Dermis blood vessel endothelial cell (primary cell): Measurements from ENCODE around the gene FAM114A1. TPM values are rescaled to one million over a fixed set of nuclear protein-coding genes. Genes with fewer than 3 reads are reported as not detected.

Source experiments
- DNase-seq: peaks from one replicate; pipeline ENCODE4 v3.0.0; 2010
- total RNA-seq: library from RNA; depleted of rRNA; stranded (reverse); fragments of >200 nt; gene quantifications from 2 replicates; pipeline ENCODE4 v1.2.3, GENCODE V29; 2014

Gene FAM114A1
- total RNA-seq, 1 donor from 2014 or later = 167 TPM

GRCh38 chr4:38859501-38859900, 8.1 kb upstream of the FAM114A1 start:
- DNase-seq = no peak

DNA sequence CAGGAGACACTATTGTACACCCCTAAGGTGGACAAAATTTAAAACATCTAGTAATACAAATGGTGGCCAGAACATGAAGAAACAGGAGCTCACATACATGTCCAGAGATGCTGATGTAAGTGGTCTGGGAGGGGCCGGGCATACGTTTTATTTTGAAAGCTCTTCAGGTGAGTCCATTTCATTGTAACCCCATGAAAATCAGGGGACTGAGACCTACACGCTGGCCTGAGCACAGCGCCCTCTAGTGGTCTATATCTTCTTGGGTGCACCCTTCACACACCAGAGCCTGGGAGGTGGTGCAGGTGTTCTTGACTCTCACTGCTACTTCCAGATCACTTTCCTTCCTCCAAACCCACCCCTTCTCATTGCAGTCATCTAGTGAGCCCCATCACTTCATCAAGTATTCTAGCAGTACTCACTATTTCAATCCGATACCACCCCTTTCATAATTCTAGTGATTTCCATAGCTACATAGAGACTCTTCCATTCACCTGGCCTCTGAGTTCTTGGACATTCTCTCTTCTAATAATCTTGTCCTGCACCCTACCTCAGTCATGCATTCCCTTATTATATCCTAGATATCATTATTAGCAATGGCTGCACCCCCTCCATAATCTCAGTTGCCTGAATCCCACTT, 6.7 kb upstream of the FAM114A1 start:
- DNase-seq = peak; percentile 79

DNA sequence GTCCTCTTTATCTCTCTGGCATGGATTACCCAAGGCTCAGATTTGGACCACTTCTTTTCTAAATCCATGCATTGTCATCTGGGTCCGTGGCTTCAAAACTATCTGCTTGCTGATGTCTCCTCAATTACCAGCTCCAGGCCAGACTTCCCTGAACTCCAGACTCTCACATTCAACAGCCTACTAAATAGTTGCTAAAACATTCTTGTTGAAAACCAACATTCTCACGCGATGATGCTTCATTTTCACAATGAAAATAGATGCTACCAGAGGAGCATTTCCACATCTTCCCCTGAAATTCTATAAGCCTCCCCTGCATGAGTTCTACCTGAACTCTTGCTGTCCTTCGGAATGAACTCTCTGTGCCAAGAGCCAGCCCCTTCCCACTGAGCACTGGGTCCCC, 5.8 kb upstream of the FAM114A1 start:
- no peak for DNase-seq

DNA sequence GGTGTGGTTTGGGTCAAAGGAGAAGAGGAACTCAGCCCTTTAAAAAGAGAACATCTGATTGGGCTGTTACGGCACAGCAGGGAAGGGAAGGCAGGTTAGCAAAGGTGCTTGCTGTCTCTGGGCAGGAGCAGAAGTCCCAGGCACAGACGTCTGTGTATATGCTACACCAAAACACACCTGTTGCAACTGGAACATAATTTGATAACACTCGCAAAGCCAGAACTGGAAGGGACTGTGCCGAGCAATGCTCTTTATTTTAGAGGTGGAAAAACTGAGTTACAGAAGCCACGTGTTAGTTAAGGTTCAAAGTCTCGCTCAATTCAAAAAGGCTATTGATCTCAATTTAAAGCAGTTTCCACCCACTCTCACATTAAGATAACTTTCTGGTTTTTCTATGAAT, 2.2 kb upstream of the FAM114A1 start:
- no peak for DNase-seq

DNA sequence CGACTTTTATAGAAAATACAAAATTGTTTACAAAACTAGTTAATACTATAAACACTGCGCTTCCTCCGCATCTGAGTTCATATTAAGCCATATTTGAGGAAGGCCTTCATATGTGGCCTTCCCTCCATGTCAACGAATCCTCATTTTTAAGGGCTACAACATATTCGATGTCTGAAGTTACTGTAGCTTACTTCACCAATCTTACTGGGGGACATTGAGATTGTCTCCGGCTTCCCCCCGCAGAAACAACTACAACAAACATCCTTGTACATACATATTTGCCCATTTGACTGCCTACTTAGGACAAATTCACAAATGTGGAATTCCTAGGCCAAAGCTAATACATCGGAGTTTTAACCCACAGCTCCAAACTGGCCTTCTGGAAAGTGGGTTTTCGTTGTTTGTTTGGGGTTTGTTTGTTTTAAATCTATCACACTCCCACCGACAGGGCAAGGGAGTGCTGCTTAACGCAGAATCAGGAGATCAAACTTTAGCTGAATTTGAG, 581 bp upstream of the FAM114A1 start:
- DNase-seq = no peak

GRCh38 chr4:38868059-38868960, 704 bp downstream of the FAM114A1 start:
- DNase-seq = peak; percentile 60

DNA sequence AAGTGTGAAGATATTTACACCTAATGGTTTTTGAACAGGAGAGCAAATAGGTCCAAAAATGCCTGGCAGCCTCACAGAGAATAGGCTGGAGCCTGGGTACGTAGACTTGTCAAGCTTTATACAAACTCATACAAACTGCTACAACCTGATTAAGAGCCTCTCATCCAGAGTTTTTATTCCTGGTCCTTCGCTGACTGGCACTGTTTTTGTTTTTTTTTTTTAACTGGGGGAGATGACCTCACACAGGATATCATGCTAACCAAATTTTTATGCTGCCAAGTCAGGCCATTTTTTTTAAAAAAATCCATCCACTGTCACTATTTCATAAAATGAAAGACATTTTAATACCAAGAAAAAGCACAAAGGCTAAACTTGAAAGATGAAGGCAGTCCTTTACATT, 1.9 kb downstream of the FAM114A1 start:
- DNase-seq = no peak

- DNase-seq = no peak
Measured at GRCh38 chr4:38870098-38870808, 2.6 kb downstream of the FAM114A1 start.

- DNase-seq = no peak
Measured at GRCh38 chr4:38871593-38871992, 4.0 kb downstream of the FAM114A1 start.

DNA sequence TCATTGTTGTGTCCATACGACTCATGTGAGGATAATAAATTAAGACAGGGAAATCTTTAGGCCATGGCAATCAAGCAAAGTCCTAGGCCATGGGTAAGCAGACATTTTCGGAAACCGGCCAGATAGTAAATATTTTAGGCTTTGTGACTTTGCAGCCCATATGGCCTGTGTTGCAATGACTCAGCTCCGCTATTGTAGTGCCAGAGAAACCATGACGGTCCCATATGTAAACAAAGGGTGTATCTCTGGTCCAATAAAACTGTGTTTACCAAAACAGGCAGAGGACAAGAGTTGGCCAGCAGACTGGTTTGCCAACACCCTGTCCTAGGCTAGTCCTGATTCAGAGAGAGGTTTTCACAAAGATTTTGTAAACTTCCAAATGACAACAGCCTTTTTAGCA, 5.0 kb downstream of the FAM114A1 start:
- DNase-seq = no peak

- DNase-seq = no peak
Measured at GRCh38 chr4:38873290-38873944, 5.8 kb downstream of the FAM114A1 start.

DNA sequence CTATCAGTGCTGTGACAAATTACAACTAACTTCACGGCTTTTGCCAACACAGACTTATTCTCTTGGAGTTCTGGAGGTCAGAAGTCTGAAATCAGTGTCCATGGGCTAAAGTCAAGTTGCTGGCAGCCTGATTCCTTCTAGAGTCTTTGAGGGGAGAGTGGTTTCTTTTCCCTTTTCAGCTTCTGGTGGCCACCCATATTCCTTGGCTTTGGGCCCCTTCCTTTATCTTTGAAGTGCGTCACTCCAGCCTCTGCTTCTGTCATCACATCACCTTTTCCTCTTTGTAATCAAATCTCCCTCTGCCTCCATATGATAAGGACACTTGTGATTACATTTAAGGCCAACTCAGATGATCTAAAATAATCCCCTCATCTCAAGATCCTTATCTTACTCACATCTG, 9.0 kb downstream of the FAM114A1 start:
- no peak for DNase-seq

DNA sequence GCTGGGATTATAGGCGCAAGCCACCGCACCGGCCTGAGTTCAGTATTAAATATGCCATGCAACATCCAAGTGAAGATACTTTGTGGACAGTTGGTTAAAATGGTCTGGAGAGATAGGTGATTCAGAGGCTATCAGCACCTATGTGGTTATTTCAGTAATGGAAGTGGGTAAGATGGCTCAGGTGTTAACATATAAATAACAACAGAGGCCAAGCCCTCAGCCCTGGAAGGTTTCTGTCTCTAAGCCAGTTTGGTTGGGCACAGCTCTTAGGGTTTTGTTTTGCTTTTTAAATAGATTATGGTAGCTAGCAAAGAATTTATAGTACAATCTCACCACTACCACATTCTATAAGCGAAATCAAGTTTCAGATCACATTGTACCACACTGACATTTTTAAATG, 16.6 kb downstream of the FAM114A1 start:
- DNase-seq = no peak

DNA sequence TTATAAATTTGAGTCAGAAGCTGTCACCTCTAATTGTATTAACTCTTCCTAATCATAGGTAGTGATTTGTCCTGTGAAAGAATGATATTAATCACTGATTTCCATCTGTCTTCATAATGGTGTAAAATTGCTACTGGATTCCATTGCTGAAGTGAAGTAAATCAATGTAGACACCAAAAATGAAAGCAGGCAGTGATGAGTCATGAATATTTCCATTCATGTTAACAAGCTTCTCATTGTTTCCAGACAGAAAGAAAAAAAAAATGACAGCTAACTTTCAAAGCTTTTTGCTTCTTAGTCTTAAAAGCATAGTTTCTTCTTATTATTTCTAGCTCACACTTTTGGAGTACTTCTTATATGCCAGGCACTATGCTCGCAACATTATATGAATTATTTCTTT, 21.5 kb downstream of the FAM114A1 start:
- DNase-seq = peak; percentile 89

GRCh38 chr4:38891051-38891983, 23.7 kb downstream of the FAM114A1 start:
- DNase-seq = no peak

DNA sequence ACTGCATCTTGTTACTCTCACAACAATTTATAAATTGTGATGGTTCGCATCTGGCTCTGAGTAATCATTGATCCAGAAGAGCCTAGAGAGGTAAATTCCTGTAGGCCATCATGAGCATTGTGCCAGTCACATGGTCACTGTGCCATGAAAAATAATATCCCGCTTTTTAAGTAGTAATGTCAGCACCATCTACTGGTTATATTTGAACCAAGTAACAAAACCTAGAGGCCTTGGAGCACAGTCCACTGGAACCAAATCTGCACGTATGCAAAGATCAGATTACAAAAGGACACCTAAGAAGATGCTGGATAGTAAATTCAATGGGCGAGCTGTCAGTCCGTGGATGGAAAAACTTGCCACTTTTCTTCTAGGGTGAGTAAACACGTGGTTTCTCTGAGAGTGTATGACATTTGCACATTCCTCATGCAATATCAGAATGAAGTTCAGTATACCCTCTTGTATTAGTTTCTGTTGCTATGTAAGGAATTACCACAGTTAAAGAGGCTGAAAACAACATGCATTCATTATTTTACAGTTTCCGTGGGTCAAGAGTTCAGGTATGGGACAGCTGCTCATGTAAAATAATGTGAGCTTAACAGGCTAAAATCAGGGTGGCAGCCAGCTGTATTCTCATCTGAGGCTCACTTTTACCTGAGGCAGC, 26.8 kb downstream of the FAM114A1 start:
- DNase-seq = peak; percentile 12

GRCh38 chr4:38896940-38897339, 29.3 kb downstream of the FAM114A1 start:
- DNase-seq = no peak

DNA sequence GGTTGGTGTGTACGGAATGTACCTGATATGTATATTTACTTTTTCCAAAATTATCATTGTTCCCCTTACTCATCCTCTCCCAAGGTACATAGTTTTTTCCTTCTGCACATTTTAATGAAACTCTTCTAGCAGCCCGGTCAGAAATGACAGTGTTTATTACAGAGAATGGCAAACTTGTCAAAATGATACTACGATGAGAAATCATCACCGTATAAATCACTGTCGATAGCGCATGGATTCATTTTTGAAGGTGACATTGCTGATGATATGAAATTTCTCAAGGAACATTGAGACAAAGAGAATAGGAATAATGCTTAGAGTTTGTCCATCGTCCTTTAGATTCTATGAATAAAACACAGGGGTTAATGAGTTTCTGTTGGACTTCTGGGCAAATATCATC, 30.6 kb downstream of the FAM114A1 start:
- DNase-seq = no peak

DNA sequence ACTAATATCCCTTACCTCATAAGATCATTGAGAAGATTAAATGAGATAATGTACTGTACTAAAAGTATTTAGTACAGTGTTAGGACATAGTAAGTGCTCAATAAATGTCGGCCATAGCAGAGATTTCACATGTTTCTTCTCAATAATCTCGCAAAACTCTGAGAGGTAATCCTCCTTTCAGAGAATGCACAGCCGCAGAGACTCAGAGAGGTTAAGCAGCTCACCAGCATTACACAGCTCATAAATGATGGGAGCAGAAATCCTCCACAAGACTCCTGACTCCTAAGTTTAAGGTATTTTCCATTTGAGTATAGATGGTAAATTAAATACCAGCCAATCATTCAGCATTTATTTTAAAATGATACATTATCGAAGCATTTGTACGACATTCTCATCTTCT, 34.6 kb downstream of the FAM114A1 start:
- DNase-seq = no peak

GRCh38 chr4:38902695-38903094, 35.1 kb downstream of the FAM114A1 start:
- peak; percentile 50 for DNase-seq

DNA sequence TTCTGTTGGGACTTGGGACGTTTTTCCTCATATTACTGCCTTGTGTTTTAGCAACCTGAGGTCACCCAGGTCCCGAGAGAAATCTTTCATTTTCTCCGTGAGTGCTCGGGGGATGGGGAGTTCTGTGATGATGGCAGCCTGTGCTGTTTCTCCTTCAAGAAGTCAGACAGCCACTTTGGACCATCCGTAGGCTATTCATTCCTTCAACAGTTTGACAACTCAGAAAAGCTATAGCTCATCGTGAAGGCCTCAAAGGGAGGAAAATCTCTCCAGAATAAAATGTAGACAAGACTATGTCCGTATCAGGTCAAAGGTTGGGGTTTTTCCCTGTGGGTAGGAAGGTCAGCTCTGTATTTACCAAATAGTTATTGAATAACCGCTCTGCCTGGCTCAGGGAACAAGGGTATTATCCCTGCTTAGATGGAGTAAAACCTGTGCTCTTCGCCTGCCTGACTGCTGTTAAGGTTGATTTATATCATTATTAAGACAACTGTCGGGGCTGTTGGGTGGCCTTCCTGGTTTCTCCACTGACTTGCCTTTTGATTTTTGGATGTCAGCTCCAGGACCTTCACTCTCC, 36.6 kb downstream of the FAM114A1 start:
- no peak for DNase-seq
